ENCODE measurements around the gene CCSER1. TPM values are rescaled to one million over a fixed set of nuclear protein-coding genes. Genes with fewer than 3 reads are reported as not detected.

Gene CCSER1
- total RNA-seq, 6 donors from 2014 or later, result 4.4 to 26.1 (median 13.8) TPM

DNA sequence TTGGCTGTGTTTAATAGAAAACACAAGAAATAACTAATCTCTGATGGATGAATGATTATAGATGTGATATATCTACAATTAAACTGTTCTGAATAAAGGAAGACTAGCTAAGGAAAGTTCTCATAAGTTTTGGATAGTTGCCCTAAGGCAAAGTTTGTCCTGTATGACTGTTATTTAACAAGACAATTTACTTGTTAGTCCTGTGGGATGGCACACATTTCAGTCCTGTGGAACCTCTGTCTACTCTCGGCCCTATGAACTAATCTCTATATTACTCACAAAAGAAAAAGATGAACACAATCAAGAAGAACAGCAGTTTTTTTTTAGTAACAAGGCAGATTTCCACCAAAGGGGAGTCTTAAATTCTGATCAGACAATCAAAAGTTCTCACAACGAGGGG is 314.6 kb downstream of the CCSER1 start:
- H3K27me3 ChIP-seq, result no peaks in the 10 kb centered on the region
- H3K36me3 ChIP-seq, result no peaks in the 10 kb centered on the region
- H3K27ac ChIP-seq, result no peak overlapping the region
- WGBS, 2 donors, result 76 to 82% methylated on average over 2 of the region's 2 CpGs
- no peaks in the 10 kb centered on the region for H3K9me3 ChIP-seq
- no peak for ATAC-seq (ENCODE audit: low FRiP score in 2 of 2)
- no peak for DNase-seq
- TF ChIP-seq POLR2A (IDR thresholded peaks at IDR 0.05) (no peak), EP300 (IDR thresholded peaks at IDR 0.05) (no peak), POLR2AphosphoS5 (IDR thresholded peaks at IDR 0.05) (no peak)
- TF ChIP-seq, protein P1, sequence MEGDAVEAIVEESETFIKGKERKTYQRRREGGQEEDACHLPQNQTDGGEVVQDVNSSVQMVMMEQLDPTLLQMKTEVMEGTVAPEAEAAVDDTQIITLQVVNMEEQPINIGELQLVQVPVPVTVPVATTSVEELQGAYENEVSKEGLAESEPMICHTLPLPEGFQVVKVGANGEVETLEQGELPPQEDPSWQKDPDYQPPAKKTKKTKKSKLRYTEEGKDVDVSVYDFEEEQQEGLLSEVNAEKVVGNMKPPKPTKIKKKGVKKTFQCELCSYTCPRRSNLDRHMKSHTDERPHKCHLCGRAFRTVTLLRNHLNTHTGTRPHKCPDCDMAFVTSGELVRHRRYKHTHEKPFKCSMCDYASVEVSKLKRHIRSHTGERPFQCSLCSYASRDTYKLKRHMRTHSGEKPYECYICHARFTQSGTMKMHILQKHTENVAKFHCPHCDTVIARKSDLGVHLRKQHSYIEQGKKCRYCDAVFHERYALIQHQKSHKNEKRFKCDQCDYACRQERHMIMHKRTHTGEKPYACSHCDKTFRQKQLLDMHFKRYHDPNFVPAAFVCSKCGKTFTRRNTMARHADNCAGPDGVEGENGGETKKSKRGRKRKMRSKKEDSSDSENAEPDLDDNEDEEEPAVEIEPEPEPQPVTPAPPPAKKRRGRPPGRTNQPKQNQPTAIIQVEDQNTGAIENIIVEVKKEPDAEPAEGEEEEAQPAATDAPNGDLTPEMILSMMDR (IDR thresholded peaks at IDR 0.05), result no peak
- no peak overlapping the region for H3K4me3 ChIP-seq
- H3K4me1 ChIP-seq, result no peaks in the 10 kb centered on the region

- Histone ChIP-seq H3K36me3 (no peaks in the 10 kb centered on the region), H3K4me3 (no peak overlapping the region), H3K4me1 (no peaks in the 10 kb centered on the region), H3K27me3 (no peaks in the 10 kb centered on the region), H3K27ac (no peak overlapping the region), H3K9me3 (no peaks in the 10 kb centered on the region)
- DNase-seq (no peak), ATAC-seq (ENCODE audit: low FRiP score in 2 of 2) (no peak)
- TF ChIP-seq, protein P1 (IDR thresholded peaks at IDR 0.05), result no peak
- TF ChIP-seq POLR2AphosphoS5 (IDR thresholded peaks at IDR 0.05), result no peak
- TF ChIP-seq POLR2A (IDR thresholded peaks at IDR 0.05), result no peak
- TF ChIP-seq EP300 (IDR thresholded peaks at IDR 0.05), result no peak
- WGBS, 2 donors, result 43 to 44% methylated on average over 2 of the region's 2 CpGs
Observed at GRCh38 chr4:90442619-90443018, 315.4 kb downstream of the CCSER1 start.

GRCh38 chr4:90443231-90443630 is 316.0 kb downstream of the CCSER1 start:
- Histone ChIP-seq H3K4me1 (no peaks in the 10 kb centered on the region), H3K27ac (no peak overlapping the region), H3K27me3 (no peaks in the 10 kb centered on the region), H3K9me3 (no peaks in the 10 kb centered on the region), H3K4me3 (no peak overlapping the region), H3K36me3 (no peaks in the 10 kb centered on the region)
- TF ChIP-seq, protein P1 (IDR thresholded peaks at IDR 0.05), result no peak
- TF ChIP-seq POLR2AphosphoS5 (IDR thresholded peaks at IDR 0.05), result no peak
- no peak for TF ChIP-seq POLR2A (IDR thresholded peaks at IDR 0.05)
- TF ChIP-seq EP300 (IDR thresholded peaks at IDR 0.05), result no peak
- ATAC-seq (ENCODE audit: low FRiP score in 2 of 2) (no peak), DNase-seq (no peak)
- WGBS, 2 donors, result 94 to 95% methylated on average over 1 of the region's 1 CpG

DNA sequence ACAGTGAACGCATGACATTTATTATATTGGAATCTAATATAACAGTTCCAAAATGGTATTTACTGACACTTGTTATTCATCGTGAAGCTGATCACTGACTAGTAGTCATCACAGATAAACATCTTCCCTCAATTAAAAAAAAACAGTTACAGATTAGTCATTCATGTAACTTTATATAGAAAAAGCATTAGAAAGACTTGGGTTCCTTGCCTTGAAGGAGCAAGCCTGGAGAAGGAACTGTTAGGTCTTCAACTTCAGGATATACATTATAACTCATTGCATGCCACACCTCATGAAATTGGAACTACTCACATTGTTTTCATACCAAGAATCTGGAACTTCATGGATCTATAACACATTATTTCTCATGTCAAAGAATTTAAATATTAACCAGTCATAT is 317.7 kb downstream of the CCSER1 start:
- H3K36me3 ChIP-seq, result no peaks in the 10 kb centered on the region
- H3K9me3 ChIP-seq, result no peaks in the 10 kb centered on the region
- H3K4me1 ChIP-seq, result no peaks in the 10 kb centered on the region
- no peak overlapping the region for H3K4me3 ChIP-seq
- no peaks in the 10 kb centered on the region for H3K27me3 ChIP-seq
- no peak overlapping the region for H3K27ac ChIP-seq
- TF ChIP-seq POLR2AphosphoS5 (IDR thresholded peaks at IDR 0.05), result no peak
- no peak for TF ChIP-seq POLR2A (IDR thresholded peaks at IDR 0.05)
- TF ChIP-seq EP300 (IDR thresholded peaks at IDR 0.05), result no peak
- TF ChIP-seq, protein P1 (IDR thresholded peaks at IDR 0.05), result no peak
- WGBS, 2 donors, result 86 to 94% methylated on average over 2 of the region's 2 CpGs
- no peak for ATAC-seq (ENCODE audit: low FRiP score in 2 of 2)
- DNase-seq, result no peak

- WGBS, 2 donors, result 68 to 75% methylated on average over 2 of the region's 2 CpGs
- ATAC-seq (ENCODE audit: low FRiP score in 2 of 2), result no peak
- no peaks in the 10 kb centered on the region for H3K4me1 ChIP-seq
- DNase-seq, result no peak
- no peaks in the 10 kb centered on the region for H3K9me3 ChIP-seq
- H3K36me3 ChIP-seq, result no peaks in the 10 kb centered on the region
- TF ChIP-seq POLR2AphosphoS5 (IDR thresholded peaks at IDR 0.05) (no peak), EP300 (IDR thresholded peaks at IDR 0.05) (no peak), POLR2A (IDR thresholded peaks at IDR 0.05) (no peak)
- TF ChIP-seq, protein P1 (IDR thresholded peaks at IDR 0.05), result no peak
- H3K27me3 ChIP-seq, result no peaks in the 10 kb centered on the region
- no peak overlapping the region for H3K4me3 ChIP-seq
- no peak overlapping the region for H3K27ac ChIP-seq
Observed at GRCh38 chr4:90445380-90445779, 318.2 kb downstream of the CCSER1 start.

All from upper lobe of left lung (tissue), 6 donors.